Tibial artery (tissue), 4 donors: ENCODE measurements around the gene EVC2.

ENCODE experiments used
- DNase-seq, 2 donors: peaks; one replicate each; pipeline ENCODE4 v3.0.0-alpha.2; 2019
- H3K27ac ChIP-seq, 2 donors: fragments of 200-600 bp; sonication (generic) in 1 of 2; 1 replicate in 1 of 2; 2 replicates in 1 of 2; pipeline ENCODE4 v1.5.1; 2018 to 2019; ENCODE audit warnings: mild to moderate bottlenecking in 1 of 2
- H3K27me3 ChIP-seq, 2 donors: fragments of 200-600 bp; sonication (generic) in 1 of 2; one replicate each; pipeline versions ENCODE4 v1.5.1 to v1.6.0; 2016 to 2019
- H3K36me3 ChIP-seq, 3 donors: fragments of 200-600 bp; sonication (generic) in 2 of 3; one replicate each; pipeline ENCODE4 v1.5.1; 2016 to 2019; ENCODE audit warnings: mild to moderate bottlenecking in 2 of 3
- H3K4me1 ChIP-seq, 4 donors: fragments of 200-600 bp; sonication (generic) in 2 of 4; 1 replicate in 3 of 4; 2 replicates in 1 of 4; pipeline ENCODE4 v1.5.1; 2016 to 2019
- H3K4me3 ChIP-seq, 2 donors: fragments of 200-600 bp; sonication (generic) in 1 of 2; 1 replicate in 1 of 2; 2 replicates in 1 of 2; pipeline ENCODE4 v1.5.1; 2018 to 2019; ENCODE audit warnings: mild to moderate bottlenecking in 2 of 2
- H3K9me3 ChIP-seq, 3 donors: fragments of 200-600 bp; sonication (generic) in 1 of 3; one replicate each; pipeline ENCODE4 v1.5.1; 2016 to 2019
- CTCF ChIP-seq, 2 experiments: fragments of 200-600 bp in 1 of 2; fragments of 450-650 bp in 1 of 2; IDR thresholded peaks; one replicate each; pipeline ENCODE4 v1.5.1; 2017 to 2019; ENCODE audit warnings: antibody characterized with exemption in 2 of 2, mild to moderate bottlenecking in 1 of 2, moderate library complexity in 1 of 2
- intact Hi-C: fragments of 100-400 bp; cut with DNase I; formaldehyde crosslinking; loops from one replicate; pipeline ENCODE4 v1.15.0; 2023; ENCODE audit warnings: low total_unique reads

EVC2 gene

GRCh38 chr4:5517372-5517771 is 191.0 kb downstream of the EVC2 start:
- Histone ChIP-seq H3K4me1 (no peaks in the 10 kb centered on the region), H3K9me3 (no peaks in the 10 kb centered on the region), H3K27ac (no peak overlapping the region), H3K4me3 (no peak overlapping the region), H3K36me3 (no peaks in the 10 kb centered on the region), H3K27me3 (no peaks in the 10 kb centered on the region)
- intact Hi-C loops, result no loop called here
- DNase-seq, result no peak
- no peak for TF ChIP-seq CTCF (IDR thresholded peaks at IDR 0.05)

- Histone ChIP-seq H3K27me3 (no peaks in the 10 kb centered on the region), H3K9me3 (no peaks in the 10 kb centered on the region), H3K4me1 (no peaks in the 10 kb centered on the region), H3K4me3 (no peak overlapping the region), H3K36me3 (no peaks in the 10 kb centered on the region), H3K27ac (no peak overlapping the region)
- intact Hi-C loops, result no loop called here
- DNase-seq, result no peak
- TF ChIP-seq CTCF (IDR thresholded peaks at IDR 0.05), result no peak
Measured at GRCh38 chr4:5515646-5516045, 192.7 kb downstream of the EVC2 start.
